Measurements from ENCODE around the gene GABRB2. TPM values are rescaled to one million over a fixed set of nuclear protein-coding genes. Genes with fewer than 3 reads are reported as not detected.

The GABRB2 gene
- total RNA-seq, 4 donors from 2014 or later: 0.61 to 10.1 TPM; not detected in 2

- Histone ChIP-seq H3K27ac (no peak overlapping the region), H3K9me3 (no peaks in the 10 kb centered on the region), H3K27me3 (no peaks in the 10 kb centered on the region), H3K4me1 (no peaks in the 10 kb centered on the region), H3K36me3 (no peaks in the 10 kb centered on the region), H3K4me3 (no peak overlapping the region)
- no peak for DNase-seq
- TF ChIP-seq CTCF (IDR thresholded peaks at IDR 0.05) (no peak), POLR2A (IDR thresholded peaks at IDR 0.05) (no peak)
- intact Hi-C loops (cut with DNase I; ENCODE audit: low total_unique reads): no loop called here
Measured at GRCh38 chr5:161344234-161344633, 202.3 kb downstream of the GABRB2 start.

GRCh38 chr5:161342886-161343285 is 203.6 kb downstream of the GABRB2 start:
- no peak for TF ChIP-seq POLR2A (IDR thresholded peaks at IDR 0.05)
- TF ChIP-seq CTCF (IDR thresholded peaks at IDR 0.05): no peak
- intact Hi-C loops (cut with DNase I; ENCODE audit: low total_unique reads): no loop called here
- no peaks in the 10 kb centered on the region for H3K4me1 ChIP-seq
- H3K27me3 ChIP-seq: no peaks in the 10 kb centered on the region
- no peaks in the 10 kb centered on the region for H3K9me3 ChIP-seq
- H3K27ac ChIP-seq: no peak overlapping the region
- DNase-seq: no peak
- H3K36me3 ChIP-seq: no peaks in the 10 kb centered on the region
- no peak overlapping the region for H3K4me3 ChIP-seq

- H3K4me1 ChIP-seq: no peaks in the 10 kb centered on the region
- H3K27ac ChIP-seq: no peak overlapping the region
- TF ChIP-seq CTCF (IDR thresholded peaks at IDR 0.05) (no peak), POLR2A (IDR thresholded peaks at IDR 0.05) (no peak)
- no peak overlapping the region for H3K4me3 ChIP-seq
- H3K27me3 ChIP-seq: no peaks in the 10 kb centered on the region
- intact Hi-C loops (cut with DNase I; ENCODE audit: low total_unique reads): no loop called here
- no peaks in the 10 kb centered on the region for H3K9me3 ChIP-seq
- DNase-seq: no peak
- H3K36me3 ChIP-seq: no peaks in the 10 kb centered on the region
Measured at GRCh38 chr5:161340012-161340411, 206.5 kb downstream of the GABRB2 start.

GRCh38 chr5:161333194-161333880 is 213.2 kb downstream of the GABRB2 start:
- Histone ChIP-seq H3K27ac (no peak overlapping the region), H3K4me1 (no peaks in the 10 kb centered on the region), H3K9me3 (no peaks in the 10 kb centered on the region), H3K27me3 (no peaks in the 10 kb centered on the region), H3K36me3 (no peaks in the 10 kb centered on the region), H3K4me3 (no peak overlapping the region)
- DNase-seq: no peak
- no peak for TF ChIP-seq POLR2A (IDR thresholded peaks at IDR 0.05)
- no peak for TF ChIP-seq CTCF (IDR thresholded peaks at IDR 0.05)
- intact Hi-C loops (cut with DNase I; ENCODE audit: low total_unique reads): no loop called here

GRCh38 chr5:161332343-161332742 is 214.2 kb downstream of the GABRB2 start:
- Histone ChIP-seq H3K4me3 (no peak overlapping the region), H3K27ac (no peak overlapping the region), H3K36me3 (no peaks in the 10 kb centered on the region), H3K4me1 (no peaks in the 10 kb centered on the region), H3K27me3 (no peaks in the 10 kb centered on the region), H3K9me3 (no peaks in the 10 kb centered on the region)
- intact Hi-C loops (cut with DNase I; ENCODE audit: low total_unique reads): no loop called here
- TF ChIP-seq POLR2A (IDR thresholded peaks at IDR 0.05) (no peak), CTCF (IDR thresholded peaks at IDR 0.05) (no peak)
- DNase-seq: no peak

Data from uterus (tissue), 4 donors.